GM19025 (cell line): ENCODE measurements around the gene FOXA2.

Source experiments
- ATAC-seq: cut with Tn5 transposase; IDR thresholded peaks from one replicate; pipeline ENCODE4 v1.9.1; 2021; ENCODE audit warnings: mild to moderate bottlenecking, low read depth, moderate library complexity; ENCODE audit not compliant: unreplicated experiment

FOXA2 gene

GRCh38 chr20:22584922-22585785 is 782 bp upstream of the FOXA2 start:
- no peak for ATAC-seq

- ATAC-seq = no peak
These were observed 425 bp downstream of the FOXA2 start for GRCh38 chr20:22583773-22584521.

- ATAC-seq = no peak
These were observed 1.2 kb downstream of the FOXA2 start for GRCh38 chr20:22582964-22583772.

- ATAC-seq = no peak
These were observed 1.9 kb downstream of the FOXA2 start for GRCh38 chr20:22582386-22582963.

GRCh38 chr20:22581437-22582385 is 2.7 kb downstream of the FOXA2 start:
- ATAC-seq = no peak

- no peak for ATAC-seq
These were observed 4.4 kb downstream of the FOXA2 start for GRCh38 chr20:22579711-22580697.

- no peak for ATAC-seq
These were observed 5.3 kb downstream of the FOXA2 start for GRCh38 chr20:22579119-22579427.

- no peak for ATAC-seq
These were observed 5.9 kb downstream of the FOXA2 start for GRCh38 chr20:22578221-22579118.

GRCh38 chr20:22577515-22578220 is 6.7 kb downstream of the FOXA2 start:
- ATAC-seq = no peak

- ATAC-seq = no peak
These were observed 7.4 kb downstream of the FOXA2 start for GRCh38 chr20:22576733-22577514.

- no peak for ATAC-seq
These were observed 8.1 kb downstream of the FOXA2 start for GRCh38 chr20:22576273-22576672.

- ATAC-seq = no peak
These were observed 8.6 kb downstream of the FOXA2 start for GRCh38 chr20:22575737-22576136.

- ATAC-seq = no peak
These were observed 9.2 kb downstream of the FOXA2 start for GRCh38 chr20:22575087-22575721.

GRCh38 chr20:22574545-22575086 is 9.8 kb downstream of the FOXA2 start:
- ATAC-seq = no peak

GRCh38 chr20:22572491-22572890 is 11.9 kb downstream of the FOXA2 start:
- ATAC-seq = no peak
